Activated CD8-positive, alpha-beta memory T cell treated with anti-CD3 and anti-CD28 coated beads, Interleukin-2, amount 50 U/mL, for 48 hours (primary cell): ENCODE data around the gene ANHX.
"Not testable (repeated sequence)": the region's sequence is repeated elsewhere in the genome, so short reads cannot be mapped to it uniquely, and the experiment has no call there.

Experiments
- DNase-seq: peaks from one replicate; pipeline ENCODE4 v3.0.0-alpha.2; 2020

ANHX gene

DNA sequence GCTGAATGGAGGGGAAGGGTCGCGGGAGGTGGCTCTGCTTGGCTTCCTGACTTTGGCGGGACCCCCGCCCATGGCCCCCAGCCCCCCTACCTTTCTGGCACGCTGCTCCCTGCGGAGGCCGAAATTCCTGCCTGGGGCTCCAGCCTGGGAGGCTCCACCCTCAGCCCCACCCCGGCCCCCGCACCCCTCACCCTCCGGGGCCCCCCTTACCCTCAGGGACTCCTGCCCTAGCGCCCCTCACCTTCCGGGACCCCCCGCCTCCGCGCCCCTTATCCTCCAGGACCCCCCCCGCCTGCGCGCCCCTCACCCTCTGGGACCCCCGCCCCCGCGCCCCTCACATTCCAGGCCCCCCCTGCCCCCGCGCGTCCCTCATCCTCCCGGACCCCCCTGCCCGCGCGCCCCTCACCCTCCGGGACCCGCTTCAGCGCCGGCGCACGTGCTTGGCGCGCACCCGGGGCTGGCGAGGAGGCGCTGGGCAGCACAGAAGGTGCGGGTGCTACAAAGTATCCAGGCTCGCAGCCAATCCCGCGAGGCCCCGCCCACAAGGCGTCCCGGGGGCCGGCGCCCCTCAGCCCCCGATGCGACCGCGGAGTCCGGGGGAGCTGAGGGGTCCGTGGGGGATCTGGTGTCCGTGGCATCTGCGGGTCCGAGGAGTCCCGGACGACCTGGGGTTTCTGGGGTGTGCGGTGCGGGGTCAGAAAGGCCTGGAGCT lies at the start of gene ANHX:
ANHX (minus strand) TSS at position 477 of the 712 bp plus-strand sequence. CDS start 1,521 bp downstream, outside the sequence.
- DNase-seq, result no peak

DNA sequence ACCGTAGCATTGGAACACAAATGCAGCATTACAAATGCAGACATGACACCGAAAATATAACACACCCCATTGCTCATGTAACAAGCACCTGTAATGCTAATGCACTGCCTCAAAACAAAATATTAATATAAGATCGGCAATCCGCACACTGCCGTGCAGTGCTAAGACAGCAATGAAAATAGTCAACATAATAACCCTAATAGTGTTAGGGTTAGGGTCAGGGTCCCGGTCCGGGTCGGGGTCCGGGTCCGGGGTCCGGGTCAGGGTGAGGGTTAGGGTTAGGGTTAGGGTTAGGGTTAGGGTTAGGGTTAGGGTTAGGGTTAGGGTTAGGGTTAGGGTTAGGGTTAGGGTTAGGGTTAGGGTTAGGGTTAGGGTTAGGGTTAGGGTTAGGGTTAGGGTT lies 29.0 kb upstream of the ANHX start:
- DNase-seq, result not testable (repeated sequence)

DNA sequence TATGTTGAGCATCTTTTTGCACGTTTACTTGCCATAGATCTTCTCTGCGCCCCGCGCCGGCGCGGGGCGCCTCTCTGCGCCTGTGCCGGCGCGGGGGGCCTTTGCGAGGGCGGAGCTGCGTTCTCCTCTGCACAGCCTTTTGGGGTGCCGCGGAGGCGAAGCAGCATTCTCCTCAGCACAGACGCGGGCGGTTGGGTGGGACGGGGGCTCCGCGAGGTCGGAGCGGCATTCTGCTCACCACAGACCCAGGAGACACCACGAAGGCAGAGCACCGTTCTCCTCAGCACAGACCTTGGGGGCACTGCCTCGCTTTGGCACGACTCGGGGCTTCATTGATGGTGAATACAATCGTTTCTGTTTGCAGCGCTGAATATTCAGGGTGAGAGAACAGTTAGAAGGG lies 28.5 kb upstream of the ANHX start:
- DNase-seq, result no peak

DNA sequence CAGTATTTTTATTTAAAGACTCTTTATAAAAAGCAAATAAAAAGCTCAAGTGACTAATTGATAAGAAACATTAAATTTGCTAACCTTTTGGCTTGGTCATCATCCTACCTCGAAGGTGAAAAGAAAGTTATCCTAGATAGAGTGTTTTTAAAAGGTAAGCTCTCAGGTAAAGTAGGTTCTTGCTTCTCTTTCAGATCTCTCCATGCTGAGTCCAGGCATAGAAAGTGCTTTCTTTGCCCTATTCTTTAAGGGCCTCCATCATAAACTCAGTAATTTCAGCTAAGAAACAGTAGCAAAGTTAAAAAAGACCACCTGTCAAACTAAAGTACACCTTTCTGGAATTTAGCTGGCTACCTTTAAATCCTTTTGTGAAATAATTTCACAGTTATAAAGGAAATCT lies 20.6 kb upstream of the ANHX start:
- DNase-seq, result no peak

DNA sequence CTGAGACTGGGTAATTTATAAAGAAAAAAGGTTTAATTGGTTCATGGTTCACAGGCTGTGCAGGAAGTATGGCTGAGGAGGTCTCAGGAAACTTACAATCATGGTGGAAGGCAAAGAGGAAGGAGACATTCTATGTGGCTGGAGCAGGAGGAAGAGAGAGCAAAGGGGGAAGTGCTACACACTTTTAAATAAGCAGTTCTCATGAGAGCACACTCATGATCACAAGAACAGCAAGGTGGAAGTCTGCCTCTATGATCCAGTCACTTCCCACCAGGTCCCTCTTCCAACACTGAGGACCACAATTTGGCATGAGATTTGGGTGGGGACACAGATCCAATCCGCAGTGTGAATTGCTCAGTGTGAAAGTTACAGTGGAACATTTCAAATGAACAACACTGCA lies 20.2 kb upstream of the ANHX start:
- DNase-seq, result not testable (repeated sequence)

DNA sequence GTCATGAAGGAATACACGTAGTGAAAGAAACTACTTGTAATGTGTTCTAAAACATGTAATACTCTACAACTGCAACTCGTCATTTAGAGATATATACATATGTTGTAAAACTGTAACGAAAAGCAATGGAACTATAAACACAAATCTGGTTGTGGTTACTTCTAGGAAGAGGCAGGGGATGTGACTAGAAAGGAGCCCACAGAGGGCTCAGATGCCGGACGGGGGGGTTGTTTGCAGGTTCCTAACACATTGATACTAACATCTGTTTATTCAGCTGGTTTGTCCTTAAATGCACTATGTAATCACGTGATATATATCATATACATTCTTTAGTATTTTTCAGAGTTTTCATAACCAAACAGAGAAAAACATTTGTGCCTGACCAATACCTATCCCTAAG lies 16.1 kb upstream of the ANHX start:
- no peak for DNase-seq

DNA sequence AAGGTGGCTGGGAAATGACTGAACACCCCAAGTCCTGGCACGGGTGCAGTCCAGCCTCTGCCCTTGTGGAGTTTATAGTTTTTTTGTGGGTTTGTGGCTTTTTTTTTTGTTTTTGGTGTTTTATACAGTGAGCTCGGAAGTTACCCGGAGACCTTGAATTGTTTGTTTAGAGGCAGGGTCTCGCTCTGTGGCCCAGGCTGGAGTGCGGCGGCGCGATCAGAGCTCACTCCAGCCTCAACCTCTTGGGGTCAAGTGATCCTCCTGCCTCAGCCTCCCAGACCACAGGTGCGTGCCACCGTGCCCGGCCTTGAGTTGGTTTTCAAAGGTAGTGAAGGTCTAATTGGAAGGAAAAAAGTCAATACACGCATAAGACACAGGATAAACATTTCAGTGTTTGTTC lies 879 bp upstream of the ANHX start:
- no peak for DNase-seq

DNA sequence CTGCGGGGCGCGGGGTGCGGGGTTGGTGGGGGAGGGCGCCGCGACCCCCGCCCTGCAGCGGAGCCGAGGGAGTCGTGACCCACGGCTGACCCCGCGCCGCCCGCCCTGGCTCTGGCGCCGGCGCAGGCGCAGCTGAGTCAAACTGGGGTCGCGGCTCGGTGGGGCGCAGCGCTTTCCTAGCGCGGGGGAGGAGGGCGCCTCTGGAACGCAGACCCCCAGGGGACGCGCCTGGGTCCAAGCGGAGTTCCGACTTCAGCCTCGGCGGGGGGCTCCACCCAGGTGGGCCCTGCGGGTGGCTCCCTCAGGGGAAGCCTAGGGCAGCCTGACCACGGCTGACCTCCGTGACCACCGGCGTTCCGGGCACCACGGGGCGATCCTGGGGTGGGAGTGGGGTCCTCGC lies 467 bp upstream of the ANHX start:
- DNase-seq, result no peak

DNA sequence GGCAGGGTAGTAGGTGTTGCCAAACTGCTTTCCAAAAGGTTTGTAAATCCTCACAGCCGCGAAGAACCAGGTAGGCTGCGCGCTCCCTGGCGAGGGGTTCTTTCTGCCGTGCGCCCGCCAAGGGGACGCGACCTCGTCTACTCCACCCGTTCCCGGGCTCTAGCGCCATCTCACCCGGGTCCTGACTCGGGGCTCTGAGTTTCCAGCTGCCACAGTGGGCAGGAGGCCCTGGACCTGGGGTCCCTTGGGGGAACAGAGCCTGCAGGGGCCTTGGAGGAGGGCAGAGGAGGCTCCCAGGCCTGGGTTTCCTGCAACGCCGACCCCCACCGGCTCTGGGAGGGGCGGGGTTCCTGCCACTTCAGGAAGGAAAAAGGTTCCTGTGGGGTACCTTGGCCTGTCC lies 706 bp downstream of the ANHX start:
- no peak for DNase-seq

DNA sequence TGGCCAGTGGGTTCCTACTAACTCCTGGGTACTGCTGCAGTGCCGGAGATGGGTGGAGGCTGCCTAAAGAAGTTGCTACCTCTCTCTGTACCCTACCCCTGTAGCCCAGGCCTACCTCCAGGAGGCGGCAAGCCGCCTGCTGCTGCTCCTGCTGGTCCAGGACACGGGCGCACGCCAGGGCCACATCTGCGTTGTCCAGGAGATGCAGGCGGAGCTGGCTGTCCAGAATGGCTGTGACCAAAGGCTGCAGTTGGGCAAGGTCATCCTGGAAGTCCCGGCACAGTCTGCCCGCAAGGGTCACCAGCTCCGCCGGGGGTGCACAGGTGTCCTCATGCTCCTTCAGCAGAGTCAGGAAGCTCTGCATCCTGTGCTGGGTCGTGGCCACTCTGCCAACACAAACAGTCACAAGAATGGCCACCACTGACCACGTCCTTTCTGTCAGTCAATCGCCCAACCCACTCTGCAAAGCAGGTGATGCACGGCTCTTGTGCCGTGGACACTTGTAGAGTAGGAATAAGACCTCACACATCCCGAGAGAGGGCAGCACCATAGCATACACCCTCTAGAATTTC lies 1.6 kb downstream of the ANHX start:
- DNase-seq, result no peak

DNA sequence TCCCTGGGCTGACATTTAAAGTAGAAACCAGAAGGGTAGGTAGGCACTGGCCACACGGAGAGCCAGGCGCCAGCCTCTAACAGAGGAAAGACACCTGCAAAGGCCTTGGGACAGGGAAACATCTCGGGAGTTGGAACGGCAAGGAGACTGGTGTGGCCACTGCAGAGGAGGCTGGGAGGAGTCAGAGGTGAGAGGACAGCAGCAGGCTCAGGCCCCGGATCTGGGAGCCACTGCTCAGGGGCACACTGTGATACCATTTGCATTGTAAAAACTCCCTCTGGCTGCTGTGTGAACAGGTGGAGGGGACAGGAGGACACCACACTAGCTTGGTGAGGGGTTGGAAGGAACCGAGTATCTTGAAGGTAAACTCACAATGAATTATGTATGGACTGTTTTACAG lies 2.7 kb downstream of the ANHX start:
- no peak for DNase-seq

DNA sequence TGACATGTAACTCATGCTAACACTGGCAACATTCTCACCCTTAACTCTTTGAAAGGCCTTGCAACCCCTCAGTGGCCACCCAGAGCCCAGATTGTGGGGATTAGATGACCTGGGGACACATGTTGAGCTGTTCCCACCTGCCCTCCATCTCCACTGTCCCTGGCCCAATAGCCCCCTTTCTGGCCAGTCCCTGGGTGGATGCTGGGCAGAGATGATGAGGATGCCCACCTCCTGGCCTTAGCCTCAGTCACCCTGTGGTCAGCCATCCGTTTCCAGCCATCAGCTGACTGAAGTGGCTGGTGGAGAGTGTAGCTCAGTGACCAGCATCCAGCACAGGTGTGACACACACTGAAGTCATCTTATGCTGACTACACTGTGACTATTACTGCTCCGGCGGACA lies 4.7 kb downstream of the ANHX start:
- DNase-seq, result no peak

DNA sequence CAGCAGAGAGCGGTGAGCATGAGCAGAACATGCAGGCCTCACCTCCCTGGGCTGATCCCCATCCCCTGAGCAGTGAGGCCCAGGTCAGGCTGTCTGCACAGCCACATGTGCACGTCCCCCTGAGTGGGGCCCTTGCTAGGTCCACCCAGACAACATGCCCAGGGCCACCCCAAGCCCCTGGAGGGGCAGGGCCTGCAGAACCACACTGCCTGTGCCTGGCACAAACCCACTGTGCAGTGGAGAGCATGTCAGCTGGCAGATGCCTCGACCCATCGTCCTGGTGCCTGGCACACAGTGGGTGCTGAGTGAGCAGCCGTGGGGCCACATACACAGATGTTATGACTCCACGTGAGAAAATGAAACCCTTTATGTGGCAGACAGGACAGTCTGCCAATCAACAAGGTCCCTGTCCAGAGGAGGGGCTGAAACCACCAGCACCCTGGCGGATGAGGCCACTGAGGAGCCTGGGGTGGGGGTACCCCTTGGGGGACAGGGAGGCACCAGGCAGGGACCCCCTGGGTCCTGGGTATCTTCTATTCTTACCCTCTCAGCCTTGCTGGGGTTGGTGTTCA lies 8.3 kb downstream of the ANHX start:
- DNase-seq, result no peak

DNA sequence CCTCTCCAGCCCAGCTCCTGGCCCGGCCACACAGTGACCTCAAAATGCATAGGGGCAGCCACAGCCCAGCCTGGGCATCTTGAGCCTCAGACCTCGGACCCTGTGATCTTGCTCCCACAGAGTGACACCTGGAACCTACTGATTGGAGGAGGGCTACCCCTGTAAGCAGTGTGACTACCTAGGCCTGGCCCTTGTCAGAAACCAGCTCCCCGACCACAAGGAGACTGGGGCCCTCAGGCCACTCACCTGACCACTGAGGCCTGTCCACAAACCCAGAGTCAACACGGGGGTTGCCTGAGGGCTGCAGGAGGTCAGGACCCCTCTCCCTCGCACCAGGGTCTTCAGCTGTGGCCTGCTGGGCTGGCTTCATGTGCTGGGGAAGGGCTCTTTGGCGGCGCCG lies 9.0 kb downstream of the ANHX start:
- no peak for DNase-seq

DNA sequence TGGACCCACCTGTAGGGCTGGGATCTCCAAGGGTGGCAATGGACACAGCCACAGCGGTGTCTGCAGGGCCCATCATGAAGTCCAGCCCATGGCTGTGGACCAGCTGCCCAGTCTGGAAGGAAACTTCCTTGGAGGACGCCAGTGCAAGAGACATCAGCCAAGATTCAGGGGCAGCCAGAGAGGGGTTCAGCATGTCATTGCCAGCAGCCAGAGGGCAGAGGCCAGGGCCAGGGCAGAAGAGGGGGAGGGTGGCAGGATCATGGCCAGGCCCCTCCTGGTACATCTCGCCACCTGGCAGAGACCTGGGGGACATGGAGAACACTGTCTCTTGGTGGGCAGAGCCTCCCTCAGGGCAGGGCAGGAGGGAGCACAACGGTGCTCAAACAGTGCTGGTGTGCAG lies 10.2 kb downstream of the ANHX start:
- DNase-seq, result no peak

DNA sequence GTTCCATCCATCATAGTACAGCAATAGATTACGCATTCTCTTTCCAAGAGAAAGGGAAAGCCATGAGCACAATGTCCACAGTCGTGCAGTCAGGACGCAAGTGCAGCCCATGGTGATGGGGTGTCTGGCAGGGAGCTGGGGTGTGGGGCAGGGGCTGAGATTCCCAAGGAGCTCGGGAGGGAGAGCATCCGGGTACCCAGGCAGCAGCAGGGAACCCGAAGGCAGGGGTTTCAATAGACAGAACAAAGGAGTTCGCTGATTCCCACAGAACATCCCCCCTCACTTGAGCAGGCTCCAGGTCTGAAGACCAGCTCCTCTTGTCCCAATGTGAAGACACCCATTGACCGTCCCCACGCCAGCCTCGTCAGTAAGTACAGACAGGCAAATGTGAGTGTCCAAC lies 13.5 kb downstream of the ANHX start:
- DNase-seq, result no peak

DNA sequence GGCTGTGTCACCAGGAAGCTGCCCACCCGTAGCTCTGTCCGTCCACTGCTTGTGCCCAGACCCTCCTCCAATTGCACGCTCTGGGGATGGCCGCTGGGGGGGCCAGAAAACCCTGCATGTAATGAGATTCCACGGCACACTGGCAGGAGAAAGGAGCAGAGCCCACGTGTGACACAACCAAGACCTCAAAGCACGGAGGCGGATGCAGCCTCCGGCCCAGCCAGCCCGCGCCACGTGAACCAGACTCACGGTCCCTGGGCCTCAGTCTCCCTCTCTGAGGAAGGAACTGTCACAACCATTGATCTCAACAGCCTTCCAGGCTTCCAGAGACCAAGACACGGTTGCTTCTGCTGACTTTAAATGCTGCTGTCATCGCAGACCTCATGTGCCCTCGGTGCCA lies 14.4 kb downstream of the ANHX start:
- DNase-seq, result no peak

DNA sequence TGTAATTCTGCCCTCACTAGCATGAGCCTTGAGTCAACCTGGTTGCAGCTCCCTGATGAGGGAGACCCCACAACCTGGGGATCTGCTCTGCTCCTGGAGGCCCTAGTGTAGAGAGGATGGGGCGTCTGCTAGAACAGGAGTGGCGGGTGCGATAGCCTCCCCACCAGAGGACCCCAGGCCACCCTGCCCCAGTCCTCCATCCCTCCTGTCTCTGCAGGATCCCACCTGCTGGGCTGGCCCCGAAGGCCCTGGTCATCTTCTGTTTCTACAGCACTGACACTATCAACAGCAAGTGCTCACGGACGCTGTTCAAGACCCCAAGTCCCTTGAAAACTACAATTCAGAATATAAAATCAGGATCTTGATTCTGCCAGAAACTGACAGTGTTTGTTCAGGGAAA lies 15.2 kb downstream of the ANHX start:
- DNase-seq, result no peak

DNA sequence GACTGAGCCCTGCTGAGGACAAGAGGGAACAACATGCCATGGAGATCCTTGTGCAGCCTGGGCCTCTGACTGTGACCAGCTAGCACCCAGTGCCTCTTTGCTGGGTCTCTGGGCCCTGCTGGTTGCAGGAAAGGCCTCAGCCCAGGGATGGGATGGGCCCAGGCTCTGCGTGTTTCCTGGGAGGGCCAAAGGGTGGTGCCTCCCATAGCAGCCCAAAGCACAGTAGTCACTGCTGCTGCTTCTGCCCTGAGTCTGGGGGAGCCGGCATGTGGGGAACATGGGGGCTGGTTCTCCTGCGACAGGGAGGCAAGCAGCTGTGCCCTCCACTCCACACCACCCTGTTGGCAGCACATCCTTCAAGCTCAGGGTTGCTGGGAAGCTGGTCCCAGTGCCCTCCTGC lies 18.5 kb downstream of the ANHX start:
- no peak for DNase-seq

DNA sequence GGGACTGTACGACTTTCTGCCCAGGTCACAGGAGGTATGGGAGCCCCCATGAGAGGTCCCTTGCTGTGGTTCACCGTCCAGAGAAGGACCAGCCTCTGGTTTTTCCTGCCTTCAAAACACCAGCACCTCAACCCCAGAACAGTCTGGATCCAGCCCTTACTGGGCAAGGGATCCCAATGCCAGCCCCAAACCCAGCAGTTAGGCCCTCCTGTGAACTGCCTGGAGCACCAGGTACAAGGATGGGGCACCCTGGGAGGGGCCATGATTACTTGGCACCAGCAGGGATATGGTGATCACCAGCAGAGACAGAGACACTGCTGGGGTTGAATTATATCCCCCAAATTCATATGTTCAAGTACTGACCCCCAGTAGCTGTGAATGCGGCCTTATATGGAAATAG lies 20.0 kb downstream of the ANHX start:
- no peak for DNase-seq

DNA sequence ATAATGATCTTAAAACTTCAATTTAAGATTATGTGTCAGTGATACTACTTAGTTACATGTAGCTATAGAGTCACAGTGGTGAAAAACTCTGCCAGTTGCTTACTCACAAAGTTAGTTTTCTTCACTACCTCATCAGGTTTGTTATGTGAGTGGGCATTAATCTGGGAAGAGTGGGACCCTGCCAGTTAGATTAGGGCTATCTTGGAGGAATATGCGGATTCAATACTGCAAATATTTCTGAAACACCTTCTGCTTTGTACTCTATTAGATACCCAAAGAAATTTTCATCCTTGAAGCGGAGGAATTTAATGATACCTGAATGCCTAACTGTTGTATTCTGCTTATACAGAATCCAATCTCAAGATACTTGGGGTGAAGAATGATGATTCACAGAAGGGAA lies 29.3 kb downstream of the ANHX start:
- no peak for DNase-seq

DNA sequence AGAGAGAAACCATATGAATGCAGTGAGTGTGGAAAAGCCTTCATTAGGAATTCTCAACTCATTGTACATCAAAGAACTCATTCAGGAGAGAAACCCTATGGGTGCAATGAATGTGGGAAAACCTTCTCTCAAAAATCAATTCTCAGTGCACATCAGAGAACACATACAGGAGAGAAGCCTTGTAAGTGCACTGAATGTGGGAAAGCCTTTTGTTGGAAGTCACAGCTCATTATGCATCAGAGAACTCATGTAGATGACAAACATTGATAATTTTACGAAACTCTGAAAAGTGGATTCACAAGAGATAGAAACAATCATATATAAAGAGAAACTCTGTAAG lies 31.4 kb downstream of the ANHX start:
- DNase-seq, result no peak

DNA sequence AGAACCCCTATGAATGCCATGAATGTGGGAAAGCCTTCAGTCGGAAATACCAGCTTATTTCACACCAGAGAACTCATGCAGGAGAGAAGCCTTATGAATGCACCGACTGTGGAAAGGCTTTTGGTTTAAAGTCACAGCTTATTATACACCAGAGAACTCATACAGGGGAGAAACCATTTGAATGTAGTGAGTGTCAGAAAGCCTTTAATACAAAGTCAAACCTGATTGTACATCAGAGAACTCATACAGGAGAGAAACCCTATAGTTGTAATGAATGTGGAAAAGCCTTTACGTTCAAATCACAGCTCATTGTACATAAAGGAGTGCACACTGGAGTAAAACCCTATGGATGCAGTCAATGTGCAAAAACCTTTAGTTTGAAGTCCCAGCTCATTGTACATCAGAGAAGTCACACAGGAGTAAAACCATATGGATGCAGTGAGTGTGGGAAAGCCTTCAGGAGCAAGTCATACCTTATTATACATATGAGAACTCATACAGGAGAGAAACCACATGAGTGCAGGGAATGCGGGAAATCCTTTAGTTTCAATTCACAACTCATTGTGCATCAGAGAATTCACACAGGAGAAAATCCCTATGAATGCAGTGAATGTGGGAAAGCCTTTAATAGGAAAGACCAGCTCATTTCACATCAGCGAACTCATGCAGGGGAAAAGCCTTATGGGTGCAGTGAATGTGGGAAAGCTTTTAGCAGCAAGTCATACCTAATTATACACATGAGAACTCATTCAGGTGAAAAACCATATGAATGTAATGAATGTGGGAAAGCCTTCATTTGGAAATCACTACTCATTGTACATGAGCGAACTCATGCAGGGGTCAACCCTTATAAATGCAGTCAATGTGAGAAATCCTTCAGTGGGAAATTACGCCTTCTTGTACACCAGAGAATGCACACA lies 32.1 kb downstream of the ANHX start:
- DNase-seq, result no peak
